Aorta (tissue), 5 donors: ENCODE data around the gene RNF224. TPM values are rescaled to one million over a fixed set of nuclear protein-coding genes. Genes with fewer than 3 reads are reported as not detected.

Source experiments
- ATAC-seq: fragments of 200-7000 bp; cut with Tn5 transposase; one replicate; pipeline ENCODE4 v1.9.1; 2022; ENCODE audit warnings: moderate library complexity; ENCODE audit not compliant: low FRiP score
- DNase-seq, 2 donors: peaks; one replicate each; pipeline ENCODE4 v3.0.0-alpha.2; 2020
- H3K27ac ChIP-seq, 2 donors: one replicate each; pipeline ENCODE4 v1.5.1; 2013; ENCODE audit warnings: low read length in 2 of 2, mild to moderate bottlenecking in 2 of 2, moderate library complexity in 2 of 2, control low read depth in 1 of 2, inconsistent platforms in 1 of 2, low read depth in 1 of 2
- H3K27me3 ChIP-seq, 2 donors: one replicate each; pipeline ENCODE4 v1.6.1; 2013; ENCODE audit warnings: control low read depth in 1 of 2, low read length in 1 of 2, mild to moderate bottlenecking in 1 of 2, moderate library complexity in 1 of 2; ENCODE audit not compliant: insufficient read depth in 2 of 2, control insufficient read depth in 1 of 2
- H3K36me3 ChIP-seq, 2 donors: one replicate each; pipeline ENCODE4 v1.6.1; 2013; ENCODE audit warnings: control low read depth in 1 of 2, low read length in 1 of 2, mild to moderate bottlenecking in 1 of 2; ENCODE audit not compliant: insufficient read depth in 2 of 2, control insufficient read depth in 1 of 2
- H3K4me1 ChIP-seq, 2 donors: one replicate each; pipeline ENCODE4 v1.6.1; 2013; ENCODE audit warnings: low read length in 2 of 2, control low read depth in 1 of 2, mild to moderate bottlenecking in 1 of 2, moderate library complexity in 1 of 2; ENCODE audit not compliant: insufficient read depth in 2 of 2, control insufficient read depth in 1 of 2
- H3K4me3 ChIP-seq, 2 donors: one replicate each; pipeline ENCODE4 v1.5.1; 2013; ENCODE audit warnings: low read length in 2 of 2, control low read depth in 1 of 2, mild to moderate bottlenecking in 1 of 2
- H3K9me3 ChIP-seq: one replicate; pipeline ENCODE4 v1.6.1; 2013; ENCODE audit warnings: mild to moderate bottlenecking, low read length; ENCODE audit not compliant: control insufficient read depth
- WGBS, 2 donors: extraction: QIAGEN DNeasy Blood & Tissue Kit; methylation state at CpG; one replicate each; pipeline ENCODE4 v1.1.7; 2013; 5-methylcytosine and 5-hydroxymethylcytosine counted together
- intact Hi-C, 2 donors: fragments of 100-400 bp; cut with DNase I; formaldehyde crosslinking; loops; one replicate each; pipeline versions ENCODE4 v1.14.2 to v1.15.0; 2022
- long read RNA-seq, 2 donors: library from polyadenylated mRNA; unstranded; transcript quantifications; one replicate each; pipeline ENCODE4 v2.0.0, GENCODE V29; 2020 to 2021
- polyA plus RNA-seq, 2 donors: library from polyadenylated mRNA; stranded (reverse); fragments of 200-250 nt; gene quantifications; one replicate each; pipeline ENCODE4 v1.2.3, GENCODE V29; 2013
- total RNA-seq, 2 donors: library from RNA; stranded (reverse); fragmentation: NEBNext Ultra II Directional; extraction: Animal tissue kit (Norgen Biotek cat#: 25700); gene quantifications; one replicate each; pipeline ENCODE4 v1.2.1, GENCODE V29; 2021
- donor health status: healthy with polysubstance abuse.
- donor health status: Bipolar disorder and iron deficiency.
- donor health status: DM: no; HTN: no; CAD: no.
- donor health status: DM: no; HTN: no; CAD: no.
- donor health status: DM: yes; HTN: yes; CAD: no.

Gene RNF224
- total RNA-seq (not detected), polyA plus RNA-seq (under 1 TPM; 0.08 to 0.25 TPM)
- long read RNA-seq, donor 1, result 0 reads
- long read RNA-seq, donor 2, result 0 reads

GRCh38 chr9:137227054-137227852, at the start of gene RNF224:
RNF224 (plus strand) TSS chr9:137227502; CDS start chr9:137228336, 834 bp downstream.
- intact Hi-C loops, result loop anchor here in 1 of 2 donors (5.0 kb wide), 1 partner anchor 105 kb away; no protein-coding TSS in a partner anchor

GRCh38 chr9:137178201-137178938, 48.9 kb upstream of the RNF224 start:
- DNase-seq (no peak), ATAC-seq (no peak)
- H3K27me3 ChIP-seq, result no peaks in the 10 kb centered on the region
- H3K4me3 ChIP-seq, result no peak overlapping the region
- intact Hi-C loops, result no loop called here
- H3K4me1 ChIP-seq, result no peaks in the 10 kb centered on the region
- H3K27ac ChIP-seq, result no peak overlapping the region
- no peaks in the 10 kb centered on the region for H3K9me3 ChIP-seq
- peaks cover 0 to 4% of the 10 kb centered on the region in 2 donors for H3K36me3 ChIP-seq
- 87 to 88% methylated on average over 23 of the region's 23 CpGs for WGBS, 2 donors

More at GRCh38 chr9:137227054-137227852, at the start of gene RNF224:
- WGBS, 2 donors, result 28 to 31% methylated on average over 25 of the region's 25 CpGs
- Histone ChIP-seq H3K27ac (no peak within 1 kb of the TSS), H3K9me3 (no peaks in the 10 kb centered on the region), H3K27me3 (no peaks in the 10 kb centered on the region), H3K36me3 (no peaks in the 10 kb centered on the region), H3K4me1 (no peaks in the 10 kb centered on the region), H3K4me3 (no peak within 1 kb of the TSS)
- ATAC-seq (no peak), DNase-seq (peak; percentile 80 to 91)

GRCh38 chr9:137178939-137179630, 48.2 kb upstream of the RNF224 start:
- DNase-seq (no peak), ATAC-seq (no peak)
- 91% methylated on average over 18 to 19 of the region's 19 CpGs for WGBS, 2 donors
- no peak overlapping the region for H3K27ac ChIP-seq
- H3K9me3 ChIP-seq, result no peaks in the 10 kb centered on the region
- intact Hi-C loops, result no loop called here
- no peaks in the 10 kb centered on the region for H3K4me1 ChIP-seq
- H3K27me3 ChIP-seq, result no peaks in the 10 kb centered on the region
- H3K36me3 ChIP-seq, result peaks cover 0 to 4% of the 10 kb centered on the region in 2 donors
- no peak overlapping the region for H3K4me3 ChIP-seq

GRCh38 chr9:137179761-137180160, 47.5 kb upstream of the RNF224 start:
- no peaks in the 10 kb centered on the region for H3K4me1 ChIP-seq
- H3K9me3 ChIP-seq, result no peaks in the 10 kb centered on the region
- H3K4me3 ChIP-seq, result no peak overlapping the region
- H3K36me3 ChIP-seq, result peaks cover 0 to 4% of the 10 kb centered on the region in 2 donors
- DNase-seq (no peak), ATAC-seq (no peak)
- no peaks in the 10 kb centered on the region for H3K27me3 ChIP-seq
- WGBS, 2 donors, result 92 to 94% methylated on average over 15 to 17 of the region's 17 CpGs
- intact Hi-C loops, result no loop called here
- no peak overlapping the region for H3K27ac ChIP-seq

- H3K4me3 ChIP-seq, result no peak overlapping the region
- peaks cover 0 to 4% of the 10 kb centered on the region in 2 donors for H3K36me3 ChIP-seq
- WGBS, 2 donors, result 92 to 93% methylated on average over 16 to 20 of the region's 20 CpGs
- ATAC-seq (peak; percentile 8), DNase-seq (no peak)
- no peaks in the 10 kb centered on the region for H3K4me1 ChIP-seq
- intact Hi-C loops, result no loop called here
- no peak overlapping the region for H3K27ac ChIP-seq
- no peaks in the 10 kb centered on the region for H3K27me3 ChIP-seq
- H3K9me3 ChIP-seq, result no peaks in the 10 kb centered on the region
Observed at GRCh38 chr9:137180491-137180890, 46.8 kb upstream of the RNF224 start.

GRCh38 chr9:137181680-137182079, 45.6 kb upstream of the RNF224 start:
- Histone ChIP-seq H3K27ac (no peak overlapping the region), H3K4me3 (no peak overlapping the region), H3K36me3 (peaks cover 0 to 4% of the 10 kb centered on the region in 2 donors), H3K4me1 (no peaks in the 10 kb centered on the region), H3K27me3 (no peaks in the 10 kb centered on the region), H3K9me3 (no peaks in the 10 kb centered on the region)
- intact Hi-C loops, result no loop called here
- ATAC-seq (no peak), DNase-seq (no peak)
- WGBS, 2 donors, result 91 to 93% methylated on average over 22 of the region's 22 CpGs

- ATAC-seq (no peak), DNase-seq (no peak)
- WGBS, 2 donors, result 88 to 96% methylated on average over 17 of the region's 17 CpGs
- intact Hi-C loops, result no loop called here
- Histone ChIP-seq H3K4me3 (no peak overlapping the region), H3K36me3 (peaks cover 0 to 4% of the 10 kb centered on the region in 2 donors), H3K4me1 (no peaks in the 10 kb centered on the region), H3K9me3 (no peaks in the 10 kb centered on the region), H3K27ac (no peak overlapping the region), H3K27me3 (no peaks in the 10 kb centered on the region)
Observed at GRCh38 chr9:137182836-137183235, 44.5 kb upstream of the RNF224 start.

- 91 to 94% methylated on average over 27 of the region's 27 CpGs for WGBS, 2 donors
- H3K4me3 ChIP-seq, result no peak overlapping the region
- peaks cover 0 to 4% of the 10 kb centered on the region in 2 donors for H3K36me3 ChIP-seq
- H3K27ac ChIP-seq, result no peak overlapping the region
- ATAC-seq (no peak), DNase-seq (no peak)
- no peaks in the 10 kb centered on the region for H3K4me1 ChIP-seq
- H3K9me3 ChIP-seq, result no peaks in the 10 kb centered on the region
- H3K27me3 ChIP-seq, result no peaks in the 10 kb centered on the region
- intact Hi-C loops, result no loop called here
Observed at GRCh38 chr9:137183980-137184595, 43.2 kb upstream of the RNF224 start.
